Endothelial cell of umbilical vein (primary cell): Measurements from ENCODE around the gene ZSWIM4. TPM values are rescaled to one million over a fixed set of nuclear protein-coding genes. Genes with fewer than 3 reads are reported as not detected.

Experiments
- BruUV-seq: library from RNA; stranded (reverse); fragments of 400-500 nt; replicated peaks from 2 replicates; lab custom pipeline; 2021; lab: Mats Ljungman, UMichigan
- CTCF ChIA-PET: fragments of 300-600, 350-600 bp; sonication (Branson Sonifier 250); formaldehyde crosslinking; loops from one replicate; lab custom pipeline; 2021; ENCODE audit warnings: antibody characterized with exemption, inconsistent platforms; lab: Charles Lee
- POLR2A ChIA-PET: fragments of 300-600, 350-600 bp; sonication (Branson Sonifier 250); formaldehyde crosslinking; loops from one replicate; lab custom pipeline; 2021; ENCODE audit warnings: antibody characterized with exemption, inconsistent platforms; lab: Charles Lee
- DNase-seq: peaks from one replicate; pipeline ENCODE4 v3.0.0-alpha.2; 2011; ENCODE audit warnings: low read depth, low spot score
- FAIRE-seq: peaks from 2 replicates; lab custom pipeline; 2011; peaks lifted over from hg19 to GRCh38; lab: Jason Lieb, UNC
- H2AFZ ChIP-seq: 2 replicates; pipeline ENCODE4 v1.6.0; 2012; ENCODE audit warnings: low read depth, low read length, control low read depth, inconsistent platforms
- H3K27ac ChIP-seq: 2 replicates; pipeline ENCODE4 v1.5.1; 2011; ENCODE audit warnings: low read depth, mild to moderate bottlenecking, control low read depth, low read length, moderate library complexity; ENCODE audit not compliant: insufficient read depth
- H3K27me3 ChIP-seq, 2 experiments: 2 replicates each; pipeline versions ENCODE4 v1.6.0 to v1.6.1; 2011; ENCODE audit warnings: low read length in 2 of 2, mixed read lengths in 1 of 2; ENCODE audit not compliant: control insufficient read depth in 2 of 2, insufficient read depth in 2 of 2
- H3K36me3 ChIP-seq, 2 experiments: 2 replicates in 1 of 2; 3 replicates in 1 of 2; pipeline ENCODE4 v1.5.1; 2011; ENCODE audit warnings: low read length in 2 of 2, mild to moderate bottlenecking in 1 of 2, moderate library complexity in 1 of 2; ENCODE audit not compliant: control insufficient read depth in 2 of 2, insufficient read depth in 2 of 2; ENCODE audit errors: extremely low read depth in 1 of 2
- H3K4me1 ChIP-seq: 3 replicates; pipeline ENCODE4 v1.5.1; 2011; ENCODE audit warnings: mild to moderate bottlenecking, low read length; ENCODE audit not compliant: control insufficient read depth, insufficient read depth; ENCODE audit errors: extremely low read depth
- H3K4me2 ChIP-seq: 2 replicates; pipeline ENCODE4 v1.6.1; 2011; ENCODE audit warnings: low read length, control low read depth, mixed read lengths; ENCODE audit not compliant: insufficient read depth
- H3K4me3 ChIP-seq, 3 experiments: fragments of 200-600 bp in 1 of 3; sonication (generic), shearing (Covaris generic) in 1 of 3; replicated peaks in 1 of 3; 2 replicates each; pipeline ENCODE4 v1.5.1; 2011 to 2016; ENCODE audit warnings: control low read depth in 3 of 3, low read length in 3 of 3, mild to moderate bottlenecking in 2 of 3, inconsistent platforms in 1 of 3, low read depth in 1 of 3, moderate library complexity in 1 of 3; ENCODE audit not compliant: insufficient read depth in 1 of 3
- H3K79me2 ChIP-seq: 2 replicates; pipeline ENCODE4 v1.6.0; 2012; ENCODE audit warnings: low read length, inconsistent platforms; ENCODE audit not compliant: control insufficient read depth, insufficient read depth
- H3K9ac ChIP-seq: replicated peaks from 2 replicates; pipeline ENCODE3; 2011; ENCODE audit warnings: low read length, control low read depth; ENCODE audit not compliant: insufficient read depth; ENCODE audit errors: extremely low read depth
- H3K9me1 ChIP-seq: replicated peaks from 3 replicates; pipeline ENCODE4 v1.6.0; 2011; ENCODE audit warnings: mild to moderate bottlenecking, low read length; ENCODE audit not compliant: control insufficient read depth, insufficient read depth; ENCODE audit errors: extremely low read depth
- H3K9me3 ChIP-seq: replicated peaks from 2 replicates; pipeline ENCODE4 v1.5.1; 2012; ENCODE audit warnings: low read length, inconsistent platforms; ENCODE audit not compliant: control insufficient read depth, insufficient read depth
- H4K20me1 ChIP-seq: replicated peaks from 2 replicates; pipeline ENCODE3; 2011; ENCODE audit warnings: mild to moderate bottlenecking, low read length; ENCODE audit not compliant: control insufficient read depth, insufficient read depth; ENCODE audit errors: extremely low read depth
- EZH2 ChIP-seq: IDR thresholded peaks from 2 replicates; pipeline ENCODE4 v1.6.1; 2012; ENCODE audit warnings: borderline replicate concordance, low read depth, mild to moderate bottlenecking, moderate library complexity, low read length, inconsistent platforms; ENCODE audit not compliant: severe bottlenecking
- FOS ChIP-seq: IDR thresholded peaks from 2 replicates; pipeline ENCODE4 v1.6.1; 2011; ENCODE audit warnings: mild to moderate bottlenecking, low read length, moderate library complexity, borderline replicate concordance; ENCODE audit not compliant: insufficient read depth
- GATA2 ChIP-seq: IDR thresholded peaks from 2 replicates; pipeline ENCODE4 v1.7.0; 2011; ENCODE audit warnings: low read depth, mild to moderate bottlenecking, moderate library complexity, mixed read lengths, low read length; ENCODE audit not compliant: insufficient read length, insufficient read depth
- JUN ChIP-seq: IDR thresholded peaks from 2 replicates; pipeline ENCODE4 v1.6.1; 2011; ENCODE audit warnings: borderline replicate concordance, low read depth; ENCODE audit not compliant: insufficient read length, insufficient read depth
- MYC ChIP-seq: IDR thresholded peaks from one replicate; pipeline ENCODE4 v1.6.1; 2011; ENCODE audit warnings: mild to moderate bottlenecking, low read depth, low read length
- POLR2A ChIP-seq: IDR thresholded peaks from 2 replicates; pipeline ENCODE4 v1.6.1; 2012; ENCODE audit warnings: low read depth, mild to moderate bottlenecking, control low read depth, low read length
- POLR2AphosphoS5 ChIP-seq: IDR thresholded peaks from 2 replicates; pipeline ENCODE4 v1.6.1; 2012; ENCODE audit warnings: low read depth, mild to moderate bottlenecking, control low read depth, low read length, moderate library complexity; ENCODE audit not compliant: insufficient read depth
- dilution Hi-C: fragments of 300-500 bp; cut with MboI; formaldehyde crosslinking; loops from one replicate; pipeline ENCODE4 v1.15.0; 2019; ENCODE audit warnings: low sequenced_read_pairs; ENCODE audit not compliant: extremely low pct_ligation_motif_present
- intact Hi-C: fragments of 100-400 bp; cut with micrococcal nuclease; formaldehyde crosslinking; loops from one replicate; pipeline ENCODE4 v1.10.0; 2022
- polyA plus RNA-seq, 4 experiments: library from polyadenylated mRNA; depleted of rRNA in 3 of 4; stranded (reverse) in 3 of 4; unstranded in 1 of 4; fragments of >200 nt; gene quantifications; 2 replicates each; pipeline versions ENCODE4 v1.2.1 to v1.2.3, GENCODE V29; 2011 to 2012; ENCODE audit warnings: missing spikeins in 1 of 4
- total RNA-seq: library from RNA; stranded (reverse); gene quantifications from 2 replicates; pipeline ENCODE4 v1.2.3, GENCODE V29; 2021
- TF ChIP-seq, protein P1 (sequence below): IDR thresholded peaks from 2 replicates; pipeline ENCODE4 v1.6.1; 2011; ENCODE audit not compliant: insufficient read depth, insufficient read length
- TF ChIP-seq, protein P2 (sequence below), 2 donors: IDR thresholded peaks; 1 replicate in 1 of 2; 2 replicates in 1 of 2; pipeline ENCODE4 v1.5.1; 2011; ENCODE audit warnings: low read length in 2 of 2, mild to moderate bottlenecking in 2 of 2, moderate library complexity in 2 of 2, control low read depth in 1 of 2, inconsistent platforms in 1 of 2, low read depth in 1 of 2; ENCODE audit not compliant: insufficient read depth in 1 of 2; ENCODE audit errors: extremely low read depth in 1 of 2

Gene ZSWIM4
- total and polyA plus RNA-seq, 2 donors (not counting 3 experiments of a cell fraction or from before 2014, with no cell fraction given) = 12.7 to 26.6 TPM

GRCh38 chr19:13875824-13876223 lies 80.6 kb downstream of the ZSWIM4 start:
- dilution Hi-C loops (no loop called here), intact Hi-C loops (no loop called here)
- DNase-seq (no peak), FAIRE-seq (no peak)
- Histone ChIP-seq H3K79me2 (no peaks in the 10 kb centered on the region), H3K4me2 (no peak overlapping the region), H3K9me1 (no peaks in the 10 kb centered on the region), H3K27ac (no peak overlapping the region), H3K36me3 (no peaks in the 10 kb centered on the region), H2AFZ (no peak overlapping the region), H3K4me3 (no peak overlapping the region), H4K20me1 (no peaks in the 10 kb centered on the region), H3K9me3 (no peaks in the 10 kb centered on the region), H3K9ac (no peak overlapping the region), H3K4me1 (peaks cover 5% of the 10 kb centered on the region), H3K27me3 (no peaks in the 10 kb centered on the region)
- ChIA-PET POLR2A (no interaction called here), CTCF (interaction anchor here (0.9 to 1.1 kb wide), 4 partner anchors 10 to 278 kb away, joined by 3 to 6 read pairs (median 3); no protein-coding TSS in a partner anchor)
- no TSS peak for BruUV-seq
- TF ChIP-seq MYC (no peak), EZH2 (no peak), POLR2A (no peak), POLR2AphosphoS5 (no peak), GATA2 (no peak), FOS (no peak), JUN (no peak)
- TF ChIP-seq, protein P1, sequence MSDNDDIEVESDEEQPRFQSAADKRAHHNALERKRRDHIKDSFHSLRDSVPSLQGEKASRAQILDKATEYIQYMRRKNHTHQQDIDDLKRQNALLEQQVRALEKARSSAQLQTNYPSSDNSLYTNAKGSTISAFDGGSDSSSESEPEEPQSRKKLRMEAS = no peak
- TF ChIP-seq, protein P2, sequence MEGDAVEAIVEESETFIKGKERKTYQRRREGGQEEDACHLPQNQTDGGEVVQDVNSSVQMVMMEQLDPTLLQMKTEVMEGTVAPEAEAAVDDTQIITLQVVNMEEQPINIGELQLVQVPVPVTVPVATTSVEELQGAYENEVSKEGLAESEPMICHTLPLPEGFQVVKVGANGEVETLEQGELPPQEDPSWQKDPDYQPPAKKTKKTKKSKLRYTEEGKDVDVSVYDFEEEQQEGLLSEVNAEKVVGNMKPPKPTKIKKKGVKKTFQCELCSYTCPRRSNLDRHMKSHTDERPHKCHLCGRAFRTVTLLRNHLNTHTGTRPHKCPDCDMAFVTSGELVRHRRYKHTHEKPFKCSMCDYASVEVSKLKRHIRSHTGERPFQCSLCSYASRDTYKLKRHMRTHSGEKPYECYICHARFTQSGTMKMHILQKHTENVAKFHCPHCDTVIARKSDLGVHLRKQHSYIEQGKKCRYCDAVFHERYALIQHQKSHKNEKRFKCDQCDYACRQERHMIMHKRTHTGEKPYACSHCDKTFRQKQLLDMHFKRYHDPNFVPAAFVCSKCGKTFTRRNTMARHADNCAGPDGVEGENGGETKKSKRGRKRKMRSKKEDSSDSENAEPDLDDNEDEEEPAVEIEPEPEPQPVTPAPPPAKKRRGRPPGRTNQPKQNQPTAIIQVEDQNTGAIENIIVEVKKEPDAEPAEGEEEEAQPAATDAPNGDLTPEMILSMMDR (IDR thresholded peaks at IDR 0.05; ENCODE audit: extremely low read depth in 1 of 2, insufficient read depth in 1 of 2, low read depth in 1 of 2, low read length in 2 of 2) = no peak
